ENCODE measurements around the gene TTLL6.
"Not testable (repeated sequence)": the region's sequence is repeated elsewhere in the genome, so short reads cannot be mapped to it uniquely, and the experiment has no call there.

TTLL6 gene

GRCh38 chr17:48718227-48718760, 98.7 kb downstream of the TTLL6 start:
- Histone ChIP-seq H3K9ac (ENCODE audit: low read depth in 1 of 2, low read length in 2 of 2) (peak overlapping the region; percentile 80 to 87), H3K9me3 (ENCODE audit: control insufficient read depth in 2 of 2, low read length in 2 of 2) (no peaks in the 10 kb centered on the region), H3K4me1 (ENCODE audit: control insufficient read depth in 2 of 2, insufficient read depth in 2 of 2, low read length in 2 of 2) (peaks cover 2 to 6% of the 10 kb centered on the region in 2 donors), H3K36me3 (ENCODE audit: control insufficient read depth in 2 of 2, insufficient read depth in 2 of 2, low read length in 2 of 2) (no peaks in the 10 kb centered on the region), H3K4me3 (ENCODE audit: low read length in 2 of 2) (peak overlapping the region; percentile 70 to 76), H3K27ac (ENCODE audit: low read depth in 2 of 2, low read length in 2 of 2) (peak overlapping the region; percentile 84 to 94), H3K27me3 (ENCODE audit: control insufficient read depth in 2 of 2, insufficient read depth in 2 of 2, low read length in 2 of 2) (peaks cover 23 to 35% of the 10 kb centered on the region in 2 donors)

DNA sequence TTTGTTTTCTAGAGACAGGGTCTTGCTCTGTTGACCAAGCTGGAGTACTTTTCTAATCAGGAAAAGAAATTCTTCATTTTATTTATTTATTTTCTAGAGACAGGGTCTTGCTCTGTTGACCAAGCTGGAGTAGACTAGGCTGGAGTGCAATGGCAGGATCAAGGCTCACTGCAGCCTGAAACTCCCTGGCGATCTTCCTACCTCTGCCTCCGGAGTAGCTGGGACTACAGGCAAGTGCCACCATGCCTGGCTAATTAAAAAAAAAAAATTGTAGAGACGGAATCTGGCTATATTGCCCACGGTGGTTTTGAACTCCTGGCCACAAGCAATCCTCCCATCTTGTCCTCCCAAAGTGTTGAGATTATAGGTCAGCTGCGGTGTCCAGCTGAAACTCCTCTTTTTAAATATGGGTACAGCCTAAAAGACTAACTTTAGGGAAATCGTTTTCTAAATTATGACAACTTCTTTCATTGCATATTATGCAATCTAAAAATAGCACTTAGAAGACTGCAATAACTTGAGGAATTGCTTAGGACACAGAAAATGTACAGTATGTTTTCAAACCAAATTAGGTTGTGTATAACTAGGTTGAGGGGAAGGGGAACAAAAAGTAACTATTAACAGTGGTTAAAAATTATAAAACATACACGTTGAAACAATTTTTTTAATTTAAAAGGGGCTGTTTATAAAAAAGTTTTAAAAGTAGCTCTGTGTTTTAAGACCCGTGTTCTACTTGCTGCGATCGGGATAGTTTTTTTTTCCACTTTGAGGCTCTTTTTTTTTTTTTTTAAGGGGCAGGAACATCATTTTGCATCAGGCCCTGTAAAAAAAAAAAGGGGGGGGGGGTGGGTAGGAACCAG, 99.4 kb downstream of the TTLL6 start:
- peak overlapping the region; percentile 84 to 94 for H3K27ac ChIP-seq (ENCODE audit: low read depth in 2 of 2, low read length in 2 of 2)
- peak overlapping the region; percentile 2 to 87 for H3K9ac ChIP-seq (ENCODE audit: low read depth in 1 of 2, low read length in 2 of 2)
- no peaks in the 10 kb centered on the region for H3K9me3 ChIP-seq (ENCODE audit: control insufficient read depth in 2 of 2, low read length in 2 of 2)
- H3K4me1 ChIP-seq (ENCODE audit: control insufficient read depth in 2 of 2, insufficient read depth in 2 of 2, low read length in 2 of 2), result peaks cover 2 to 6% of the 10 kb centered on the region in 2 donors
- no peaks in the 10 kb centered on the region for H3K36me3 ChIP-seq (ENCODE audit: control insufficient read depth in 2 of 2, insufficient read depth in 2 of 2, low read length in 2 of 2)
- peaks cover 23 to 33% of the 10 kb centered on the region in 2 donors for H3K27me3 ChIP-seq (ENCODE audit: control insufficient read depth in 2 of 2, insufficient read depth in 2 of 2, low read length in 2 of 2)
- peak overlapping the region; percentile 70 to 76 for H3K4me3 ChIP-seq (ENCODE audit: low read length in 2 of 2)

DNA sequence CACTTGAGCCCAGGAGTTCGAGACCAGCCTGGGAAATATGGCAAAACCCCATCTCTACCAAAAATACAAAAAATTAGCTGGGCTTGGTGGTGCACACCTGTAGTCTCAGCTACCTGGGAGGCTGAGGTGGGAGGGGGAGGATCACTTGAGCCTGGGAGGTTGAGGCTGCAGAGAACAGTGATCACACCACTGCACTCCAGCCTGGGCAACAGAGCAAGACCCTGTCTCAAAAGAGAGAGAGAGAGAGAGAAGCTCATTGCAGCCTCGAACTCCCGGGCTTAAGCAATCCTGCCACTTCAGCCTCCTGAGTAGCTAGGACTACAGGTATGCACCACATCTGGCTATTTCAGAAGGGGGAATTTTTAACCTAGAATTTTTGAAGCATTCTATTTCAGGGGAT, 100.5 kb downstream of the TTLL6 start:
- not testable (repeated sequence) for H3K9ac ChIP-seq (ENCODE audit: low read depth in 1 of 2, low read length in 2 of 2); H3K36me3 ChIP-seq (ENCODE audit: control insufficient read depth in 2 of 2, insufficient read depth in 2 of 2, low read length in 2 of 2); H3K9me3 ChIP-seq (ENCODE audit: control insufficient read depth in 2 of 2, low read length in 2 of 2); H3K4me1 ChIP-seq (ENCODE audit: control insufficient read depth in 2 of 2, insufficient read depth in 2 of 2, low read length in 2 of 2); H3K4me3 ChIP-seq (ENCODE audit: low read length in 2 of 2)
- Histone ChIP-seq H3K27ac (ENCODE audit: low read depth in 2 of 2, low read length in 2 of 2) (peak overlapping the region; percentile 32 to 58), H3K27me3 (ENCODE audit: control insufficient read depth in 2 of 2, insufficient read depth in 2 of 2, low read length in 2 of 2) (peaks cover 16 to 25% of the 10 kb centered on the region in 2 donors)

DNA sequence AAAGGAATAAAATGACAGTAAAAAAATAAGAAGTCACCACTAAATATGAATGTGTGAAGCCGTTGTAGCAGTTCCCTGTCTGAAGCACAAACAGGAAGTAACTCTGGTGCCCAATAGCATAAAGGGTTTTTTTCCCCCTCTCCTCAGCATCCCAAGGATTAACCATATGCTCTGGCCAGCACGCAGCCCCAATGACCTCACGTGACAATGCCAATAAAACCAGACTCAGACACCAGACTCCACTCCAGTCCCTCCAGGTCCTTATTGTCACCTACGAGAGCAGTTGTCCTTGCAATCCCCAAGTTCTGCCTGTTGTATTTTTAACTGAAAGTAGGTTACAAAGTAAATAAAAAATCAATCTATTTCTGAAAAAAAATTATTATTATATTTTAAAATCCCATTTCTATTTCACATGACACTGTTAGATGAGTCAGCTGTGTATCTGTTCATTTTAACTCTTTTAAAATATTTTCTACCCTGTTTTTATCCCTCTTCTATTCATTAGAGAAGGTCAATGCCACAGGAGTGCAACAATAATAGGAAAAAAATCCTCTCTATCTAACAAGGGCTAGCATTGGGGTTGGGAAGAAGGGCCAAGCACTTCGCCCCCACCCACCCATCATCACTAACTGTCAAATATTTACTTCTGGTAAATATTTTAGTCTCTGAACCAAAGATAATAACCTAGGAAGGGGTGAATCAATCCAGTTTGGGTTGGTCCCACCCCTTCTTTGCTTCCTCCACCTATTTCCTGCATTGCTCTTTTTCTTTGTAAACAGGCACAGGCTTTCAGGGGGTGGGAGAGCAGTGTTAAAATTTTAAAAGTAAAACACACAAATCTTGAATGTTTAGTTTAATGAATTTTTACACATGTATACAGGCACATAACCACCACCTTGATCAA, 101.3 kb downstream of the TTLL6 start:
- Histone ChIP-seq H3K9ac (ENCODE audit: low read depth in 1 of 2, low read length in 2 of 2) (no peak overlapping the region), H3K4me1 (ENCODE audit: control insufficient read depth in 2 of 2, insufficient read depth in 2 of 2, low read length in 2 of 2) (peaks cover 2 to 6% of the 10 kb centered on the region in 2 donors), H3K36me3 (ENCODE audit: control insufficient read depth in 2 of 2, insufficient read depth in 2 of 2, low read length in 2 of 2) (no peaks in the 10 kb centered on the region), H3K4me3 (ENCODE audit: low read length in 2 of 2) (no peak overlapping the region), H3K9me3 (ENCODE audit: control insufficient read depth in 2 of 2, low read length in 2 of 2) (no peaks in the 10 kb centered on the region), H3K27me3 (ENCODE audit: control insufficient read depth in 2 of 2, insufficient read depth in 2 of 2, low read length in 2 of 2) (peaks cover 16 to 21% of the 10 kb centered on the region in 2 donors), H3K27ac (ENCODE audit: low read depth in 2 of 2, low read length in 2 of 2) (peak overlapping the region; percentile 32 to 44)
